Measurements from ENCODE around the gene KLHL33. TPM values are rescaled to one million over a fixed set of nuclear protein-coding genes. Genes with fewer than 3 reads are reported as not detected.
A peak's percentile ranks its signal among the peaks of the same experiment; 100 is the strongest.

Gene KLHL33
- total RNA-seq, 1 experiment from 2014 or later: 0.11 TPM

DNA sequence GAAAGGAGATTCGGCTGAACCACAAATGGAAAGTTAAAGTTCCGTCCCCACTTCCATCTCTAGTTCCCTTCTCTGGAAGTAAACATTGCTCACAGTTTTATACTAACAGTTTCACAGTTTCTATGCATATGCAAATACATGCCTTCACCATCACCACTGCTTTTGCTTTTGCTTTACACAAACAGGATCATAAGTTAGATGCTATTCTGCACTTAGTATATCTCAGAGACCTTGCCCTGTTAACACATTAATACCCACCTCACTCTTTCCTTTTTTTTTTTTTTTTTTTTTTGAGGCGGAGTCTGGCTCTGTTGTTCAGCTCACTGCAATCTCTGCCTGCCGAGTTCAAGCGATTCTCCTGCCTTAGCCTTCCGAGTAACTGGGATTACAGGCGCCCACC, 23.6 kb downstream of the KLHL33 start:
- H4K20me1 ChIP-seq (ENCODE audit: insufficient read depth): no peaks in the 10 kb centered on the region
- DNase-seq: no peak
- intact Hi-C loops (cut with micrococcal nuclease; ENCODE audit: unreplicated experiment): loop anchor here (5.0 to 10.0 kb wide), 3 partner anchors 85 to 270 kb away; partner anchors contain the start of gene RNASE4
- H3K27ac ChIP-seq: peak overlapping the region; percentile 76
- H2AFZ ChIP-seq: peak overlapping the region; percentile 94
- H3K4me2 ChIP-seq: peak overlapping the region; percentile 96
- no peaks in the 10 kb centered on the region for H3K27me3 ChIP-seq (ENCODE audit: insufficient read depth, low read depth)
- CTCF ChIA-PET: interaction anchor here (0.6 kb wide), 1 partner anchor 32 kb away, joined by 8 read pairs; no protein-coding TSS in a partner anchor
- H3F3A ChIP-seq (ENCODE audit: insufficient read depth, low read depth): peaks cover 5% of the 10 kb centered on the region; the same call in 1 of the 2 replicates
- TF ChIP-seq EZH2 (IDR thresholded peaks at IDR 0.05; ENCODE audit: low read depth): no peak
- TF ChIP-seq, protein P1, sequence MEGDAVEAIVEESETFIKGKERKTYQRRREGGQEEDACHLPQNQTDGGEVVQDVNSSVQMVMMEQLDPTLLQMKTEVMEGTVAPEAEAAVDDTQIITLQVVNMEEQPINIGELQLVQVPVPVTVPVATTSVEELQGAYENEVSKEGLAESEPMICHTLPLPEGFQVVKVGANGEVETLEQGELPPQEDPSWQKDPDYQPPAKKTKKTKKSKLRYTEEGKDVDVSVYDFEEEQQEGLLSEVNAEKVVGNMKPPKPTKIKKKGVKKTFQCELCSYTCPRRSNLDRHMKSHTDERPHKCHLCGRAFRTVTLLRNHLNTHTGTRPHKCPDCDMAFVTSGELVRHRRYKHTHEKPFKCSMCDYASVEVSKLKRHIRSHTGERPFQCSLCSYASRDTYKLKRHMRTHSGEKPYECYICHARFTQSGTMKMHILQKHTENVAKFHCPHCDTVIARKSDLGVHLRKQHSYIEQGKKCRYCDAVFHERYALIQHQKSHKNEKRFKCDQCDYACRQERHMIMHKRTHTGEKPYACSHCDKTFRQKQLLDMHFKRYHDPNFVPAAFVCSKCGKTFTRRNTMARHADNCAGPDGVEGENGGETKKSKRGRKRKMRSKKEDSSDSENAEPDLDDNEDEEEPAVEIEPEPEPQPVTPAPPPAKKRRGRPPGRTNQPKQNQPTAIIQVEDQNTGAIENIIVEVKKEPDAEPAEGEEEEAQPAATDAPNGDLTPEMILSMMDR (conservative IDR thresholded peaks at IDR 0.05): no peak
- peaks cover 13% of the 10 kb centered on the region for H3K79me2 ChIP-seq (ENCODE audit: low read depth)
- no peaks in the 10 kb centered on the region for H3K9me3 ChIP-seq (ENCODE audit: insufficient read depth, low read depth)
- H3K9me2 ChIP-seq (ENCODE audit: insufficient read depth): no peaks in the 10 kb centered on the region
- TSS peak; percentile 48 for BruUV-seq (replicated peaks)
- H3K36me3 ChIP-seq (ENCODE audit: low read depth): no peaks in the 10 kb centered on the region
- H3K4me1 ChIP-seq (replicated peaks; ENCODE audit: insufficient read depth): peaks cover 7% of the 10 kb centered on the region; the same call in 1 of the 2 replicates
- peak overlapping the region; percentile 74 for H3K4me3 ChIP-seq
- POLR2A ChIA-PET (ENCODE audit: unreplicated experiment): interaction anchor here (0.6 to 2.3 kb wide), 2 partner anchors 49 to 272 kb away, joined by 3 to 12 read pairs; partner anchors contain the start of gene PIP4P1

DNA sequence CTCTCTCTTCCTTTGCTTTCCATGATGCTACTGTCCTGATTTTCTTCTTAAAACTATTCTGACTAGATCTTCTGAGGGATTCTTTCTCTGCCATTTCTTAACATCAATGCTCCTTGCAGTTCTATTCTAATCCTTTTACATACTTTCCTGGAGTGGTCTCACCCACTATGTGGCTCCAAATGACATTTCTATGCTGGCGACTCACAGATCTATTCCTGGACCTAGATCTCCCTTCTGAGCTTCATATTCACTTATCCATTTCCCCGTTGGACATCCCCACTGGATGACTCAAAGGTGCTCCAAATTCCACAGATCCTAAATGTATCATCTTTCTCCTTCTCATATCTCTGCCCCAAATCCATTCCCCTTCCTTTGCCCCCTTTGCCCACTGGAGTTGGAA, 26.7 kb downstream of the KLHL33 start:
- POLR2A ChIA-PET (ENCODE audit: unreplicated experiment): no interaction called here
- no TSS peak for BruUV-seq (replicated peaks)
- Histone ChIP-seq H3K27me3 (ENCODE audit: insufficient read depth, low read depth) (no peaks in the 10 kb centered on the region), H3K4me2 (no peak overlapping the region), H3K9me2 (ENCODE audit: insufficient read depth) (no peaks in the 10 kb centered on the region), H3K9me3 (ENCODE audit: insufficient read depth, low read depth) (no peaks in the 10 kb centered on the region), H3K79me2 (ENCODE audit: low read depth) (peaks cover 13% of the 10 kb centered on the region), H3F3A (ENCODE audit: insufficient read depth, low read depth) (peaks cover 5% of the 10 kb centered on the region; the same call in 1 of the 2 replicates), H4K20me1 (ENCODE audit: insufficient read depth) (no peaks in the 10 kb centered on the region), H3K27ac (no peak overlapping the region), H3K4me1 (replicated peaks; ENCODE audit: insufficient read depth) (peaks cover 7% of the 10 kb centered on the region; the same call in 1 of the 2 replicates), H3K36me3 (ENCODE audit: low read depth) (peaks cover 4% of the 10 kb centered on the region; the same call in 1 of the 2 replicates), H2AFZ (no peak overlapping the region), H3K4me3 (no peak overlapping the region)
- intact Hi-C loops (cut with micrococcal nuclease; ENCODE audit: unreplicated experiment): no loop called here
- CTCF ChIA-PET: no interaction called here
- DNase-seq: no peak
- TF ChIP-seq EZH2 (IDR thresholded peaks at IDR 0.05; ENCODE audit: low read depth): no peak
- TF ChIP-seq, protein P1 (conservative IDR thresholded peaks at IDR 0.05): no peak

DNA sequence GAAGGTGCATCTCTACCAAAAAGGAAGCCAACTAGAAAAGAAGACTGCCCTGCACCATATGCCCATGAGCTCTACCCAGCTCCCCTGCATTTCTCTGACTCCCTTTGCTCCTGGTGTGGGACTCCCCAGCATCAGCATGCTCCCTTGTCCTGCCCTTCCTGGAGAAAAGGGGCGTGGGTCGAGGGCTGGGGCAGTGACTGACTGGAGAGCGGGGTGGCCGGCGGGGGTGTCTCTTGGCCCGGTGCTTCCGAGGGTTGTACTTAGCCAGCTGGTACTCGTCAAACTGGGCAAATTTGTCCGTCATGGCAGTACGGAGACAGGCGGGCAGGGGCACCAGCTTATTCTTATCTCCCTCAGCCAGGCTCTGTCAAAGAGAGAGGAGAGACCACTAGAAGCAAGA, 32.4 kb downstream of the KLHL33 start:
- Histone ChIP-seq H3K27me3 (ENCODE audit: insufficient read depth, low read depth) (no peaks in the 10 kb centered on the region), H2AFZ (no peak overlapping the region), H3K9me3 (ENCODE audit: insufficient read depth, low read depth) (no peaks in the 10 kb centered on the region), H3K27ac (no peak overlapping the region), H3K4me1 (replicated peaks; ENCODE audit: insufficient read depth) (peaks cover 26% of the 10 kb centered on the region), H3F3A (ENCODE audit: insufficient read depth, low read depth) (peaks cover 21% of the 10 kb centered on the region), H4K20me1 (ENCODE audit: insufficient read depth) (no peaks in the 10 kb centered on the region), H3K79me2 (ENCODE audit: low read depth) (no peaks in the 10 kb centered on the region), H3K4me3 (no peak overlapping the region), H3K9me2 (ENCODE audit: insufficient read depth) (no peaks in the 10 kb centered on the region), H3K4me2 (no peak overlapping the region), H3K36me3 (ENCODE audit: low read depth) (peaks cover 8% of the 10 kb centered on the region)
- BruUV-seq (replicated peaks): no TSS peak
- DNase-seq: no peak
- POLR2A ChIA-PET (ENCODE audit: unreplicated experiment): interaction anchor here (0.5 kb wide), 1 partner anchor 46 kb away, joined by 4 read pairs; no protein-coding TSS in a partner anchor
- intact Hi-C loops (cut with micrococcal nuclease; ENCODE audit: unreplicated experiment): no loop called here
- CTCF ChIA-PET: interaction anchor here (0.7 kb wide), 1 partner anchor 61 kb away, joined by 4 read pairs; no protein-coding TSS in a partner anchor
- TF ChIP-seq EZH2 (IDR thresholded peaks at IDR 0.05; ENCODE audit: low read depth): no peak
- TF ChIP-seq, protein P1 (conservative IDR thresholded peaks at IDR 0.05): no peak

Data from PC-9 (cell line).